ENCODE data around the gene ARHGAP5.

Gene ARHGAP5

DNA sequence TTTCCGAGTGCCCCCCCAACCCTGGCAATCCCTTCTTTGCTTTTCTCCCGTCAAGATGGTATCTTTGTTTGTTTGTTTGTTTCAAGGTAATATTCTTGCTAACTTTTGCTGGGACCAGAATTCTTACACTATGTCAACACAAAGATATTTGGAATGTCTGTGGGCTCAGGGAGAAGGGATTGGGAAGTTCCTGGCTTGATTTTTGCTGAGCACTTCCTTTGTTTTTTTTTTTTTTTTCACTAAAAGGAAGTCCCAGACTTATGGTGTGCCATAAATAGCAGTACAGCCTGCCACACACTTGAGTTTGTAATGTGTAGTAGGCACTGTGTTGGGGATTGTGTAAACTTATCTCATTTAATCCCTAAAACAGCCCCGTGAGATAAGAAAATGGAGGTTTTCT, 113.6 kb downstream of the ARHGAP5 start:
- DNase-seq = no peak

- no peak for DNase-seq
These were observed 115.7 kb downstream of the ARHGAP5 start for GRCh38 chr14:32192712-32193373.

DNA sequence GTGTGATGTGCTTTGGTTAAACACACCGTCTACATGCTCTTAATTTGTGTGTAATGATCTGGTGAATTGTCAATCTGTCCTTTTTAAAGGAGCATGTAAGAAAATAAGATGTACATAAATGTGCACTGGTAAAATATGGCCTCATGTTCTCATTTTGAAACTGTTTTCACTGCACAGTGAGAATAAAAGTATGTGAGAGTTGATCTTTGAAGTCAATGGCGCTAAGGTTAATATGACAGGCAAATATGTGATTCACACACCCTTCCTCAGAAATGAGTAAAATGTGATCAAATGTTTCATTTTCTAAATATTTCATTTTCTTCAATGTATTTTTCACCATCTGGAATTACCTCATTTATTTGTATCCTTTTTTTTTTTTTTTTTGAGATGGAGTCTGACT, 116.4 kb downstream of the ARHGAP5 start:
- DNase-seq = no peak

- DNase-seq = no peak
These were observed 118.5 kb downstream of the ARHGAP5 start for GRCh38 chr14:32195636-32196035.

- DNase-seq = no peak
These were observed 120.8 kb downstream of the ARHGAP5 start for GRCh38 chr14:32197919-32198318.

DNA sequence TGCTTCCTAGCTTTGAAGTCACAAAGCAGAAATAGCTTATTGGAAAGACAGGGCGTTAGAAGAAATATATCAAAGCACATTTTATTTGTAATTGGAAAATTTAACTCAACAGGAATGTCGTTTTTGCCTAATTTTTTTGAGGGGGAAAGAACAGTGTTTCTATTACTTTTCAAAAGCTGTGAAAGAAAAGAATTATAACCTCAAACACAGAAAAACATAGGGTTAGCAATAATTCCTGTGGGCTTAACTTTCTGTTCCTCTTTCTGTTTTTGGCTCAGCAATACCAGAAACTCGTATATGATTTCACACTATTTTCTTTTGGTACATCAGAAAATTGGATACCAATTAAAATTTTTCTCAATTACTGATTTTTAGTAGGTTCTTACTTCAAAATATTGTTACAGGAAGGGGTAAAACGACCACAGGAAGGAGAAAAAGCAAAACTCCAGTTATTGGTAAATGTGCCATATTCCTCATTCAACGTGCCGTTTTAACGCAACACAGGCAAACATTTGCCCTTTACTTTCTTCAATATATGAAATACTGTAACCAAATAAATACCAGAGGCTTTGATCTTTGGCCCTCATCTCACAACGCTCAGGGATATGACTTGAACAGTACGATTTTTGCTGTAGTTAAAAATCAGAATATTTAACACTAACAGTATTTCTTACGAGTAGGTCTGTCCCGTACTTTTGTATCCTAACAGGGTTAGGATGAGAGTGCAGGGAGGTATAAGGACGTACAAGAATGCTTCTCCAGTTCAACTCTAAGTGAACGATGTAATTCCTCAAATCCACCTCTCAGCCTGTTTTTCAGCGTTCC, 123.5 kb downstream of the ARHGAP5 start:
- no peak for DNase-seq

DNA sequence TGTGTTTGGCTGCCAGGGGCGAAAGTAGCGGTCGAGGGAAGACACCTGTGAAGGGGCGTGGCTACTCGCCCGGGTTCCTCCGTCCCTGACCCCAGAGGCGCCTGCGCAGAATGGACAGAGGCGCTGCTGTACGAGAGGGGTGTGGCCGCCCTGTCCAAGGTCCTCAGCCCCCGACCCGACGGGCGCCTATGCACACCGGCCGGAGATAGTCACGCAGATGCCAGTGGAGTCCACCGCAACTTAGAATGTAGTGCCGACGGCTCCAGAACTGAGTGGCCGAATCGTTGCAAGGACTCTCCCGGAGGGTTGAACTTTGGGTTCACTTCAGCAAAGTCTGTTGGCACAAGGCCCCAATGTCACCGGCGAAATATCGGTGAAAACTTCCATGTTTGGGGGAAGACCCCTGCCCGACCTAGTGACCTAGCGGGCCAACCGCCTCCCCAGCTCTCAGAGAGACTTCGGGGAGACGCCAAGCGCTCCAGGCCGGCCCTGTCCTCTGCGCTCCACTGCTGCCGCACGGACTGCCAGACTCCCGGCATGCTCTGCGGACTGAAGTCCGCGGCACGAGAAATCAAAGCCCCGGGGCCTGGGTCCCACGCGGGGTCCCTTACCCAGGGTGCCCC, 124.2 kb downstream of the ARHGAP5 start:
- DNase-seq = peak; percentile 85 to 88

DNA sequence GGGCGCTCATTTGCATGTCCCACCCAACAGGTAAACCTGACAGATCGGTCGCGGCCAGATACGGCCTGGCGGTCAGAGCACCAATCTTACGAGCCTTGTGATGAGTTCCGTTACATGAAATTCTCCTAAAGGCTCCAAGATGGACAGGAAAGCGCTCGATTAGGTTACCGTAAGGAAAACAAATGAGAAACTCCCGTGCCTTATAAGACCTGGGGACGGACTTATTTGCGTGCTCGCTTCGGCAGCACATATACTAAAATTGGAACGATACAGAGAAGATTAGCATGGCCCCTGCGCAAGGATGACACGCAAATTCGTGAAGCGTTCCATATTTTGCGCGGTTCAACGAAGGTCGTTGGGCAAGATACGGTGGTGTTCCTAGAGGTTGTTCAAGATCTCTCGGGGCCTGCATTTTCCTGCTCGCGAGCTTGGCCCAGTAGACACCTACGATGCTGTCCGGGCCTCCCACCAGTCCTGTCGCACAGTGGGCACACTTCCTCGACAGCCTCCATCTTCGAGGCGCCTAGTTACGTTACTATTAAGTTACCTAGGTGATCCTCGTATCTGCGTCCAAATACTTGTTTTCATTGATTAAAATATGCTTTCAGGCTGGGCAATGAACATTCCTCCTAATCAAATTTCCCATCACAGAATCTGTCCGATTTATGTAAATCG, 124.8 kb downstream of the ARHGAP5 start, which contains the start of gene RNU6-7:
Gene RNU6-7 (plus strand): TSS at position 230 of the 675 bp plus-strand sequence.
- DNase-seq = peak; percentile 46 to 69

DNA sequence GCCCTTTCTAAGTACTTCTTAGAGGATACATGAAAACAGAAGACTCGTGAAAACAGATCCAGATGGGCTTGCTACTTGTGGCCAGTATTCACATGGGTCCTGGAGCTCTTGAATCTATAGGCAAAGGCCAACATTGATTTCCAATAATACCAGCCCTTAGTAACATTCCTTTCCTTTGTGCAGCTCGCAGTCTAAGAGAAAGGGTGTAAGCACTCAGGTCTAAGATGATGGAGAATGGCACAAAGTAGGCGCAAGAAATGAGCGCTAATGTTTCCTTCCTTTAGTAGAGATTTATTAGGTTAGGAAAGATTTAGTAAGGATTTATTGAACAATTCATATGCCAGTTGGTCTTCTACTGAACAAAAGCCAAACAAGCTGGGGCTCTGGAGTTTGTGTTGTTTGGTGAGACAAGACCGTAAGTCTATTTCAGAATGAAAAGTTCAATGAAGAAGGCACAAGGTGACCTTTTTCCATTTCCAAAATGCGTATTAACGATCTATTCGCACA, 125.4 kb downstream of the ARHGAP5 start:
- peak in 1 of 2 experiments; percentile 24 for DNase-seq

- DNase-seq = peak; percentile 83 to 91
These were observed 126.1 kb downstream of the ARHGAP5 start, which contains the start of gene RNU6-8 for GRCh38 chr14:32202998-32203882. Gene RNU6-8, minus strand, starts transcription at chr14:32203269.

GRCh38 chr14:32203928-32204357, 126.8 kb downstream of the ARHGAP5 start:
- peak in 1 of 2 experiments; percentile 33 for DNase-seq

GRCh38 chr14:32205554-32205953, 128.4 kb downstream of the ARHGAP5 start:
- DNase-seq = no peak

DNA sequence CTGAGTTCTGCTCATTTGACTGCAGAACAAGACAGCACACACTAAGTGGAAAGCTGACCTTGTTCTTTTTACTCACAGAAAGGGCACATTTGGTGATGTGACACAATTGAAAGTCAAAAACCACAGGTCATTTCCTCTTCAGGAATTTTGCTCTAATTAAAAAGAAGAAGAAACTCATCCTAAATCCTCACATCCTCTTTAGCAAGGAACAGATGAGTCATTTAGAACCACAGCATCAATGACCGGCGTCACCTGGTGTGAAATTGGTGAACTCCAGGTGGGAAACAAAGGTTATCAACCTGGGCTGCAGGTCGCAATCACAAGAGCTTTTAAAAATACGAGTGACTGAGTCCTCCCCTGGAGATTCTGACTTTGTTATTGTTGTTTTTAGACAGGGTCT, 128.9 kb downstream of the ARHGAP5 start:
- no peak for DNase-seq

DNA sequence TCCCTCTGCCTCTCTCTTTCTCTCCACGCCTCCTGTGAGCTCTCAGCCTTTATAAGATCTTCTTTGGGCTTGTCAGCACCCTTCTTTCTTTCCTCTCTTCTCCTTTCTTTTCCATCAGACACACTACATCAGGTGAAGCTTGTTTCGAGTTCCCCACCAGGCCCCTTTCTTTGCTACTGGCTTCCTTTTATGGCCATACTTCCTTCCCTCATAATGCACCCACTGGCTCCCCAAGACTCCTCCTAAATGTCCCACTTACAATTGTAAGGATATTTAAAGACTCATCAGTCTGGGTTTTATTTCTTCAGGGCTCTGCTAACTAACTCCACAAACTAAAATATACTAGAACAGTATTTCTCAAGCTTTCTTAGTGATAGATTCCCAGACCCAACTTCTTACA, 129.4 kb downstream of the ARHGAP5 start:
- no peak for DNase-seq

- no peak for DNase-seq
These were observed 131.4 kb downstream of the ARHGAP5 start for GRCh38 chr14:32208490-32208889.
